GM21529 (cell line): ENCODE results near the gene FGFR4.
"Not testable (repeated sequence)": the region's sequence is repeated elsewhere in the genome, so short reads cannot be mapped to it uniquely, and the experiment has no call there.

Experiments used
- ATAC-seq: cut with Tn5 transposase; IDR thresholded peaks from one replicate; pipeline ENCODE4 v1.9.1; 2021; ENCODE audit not compliant: unreplicated experiment

The FGFR4 gene

GRCh38 chr5:177086654-177087397 is at the start of gene FGFR4:
Gene FGFR4 (plus strand): TSS chr5:177086915. CDS start chr5:177089603, 2,688 bp downstream.
- ATAC-seq, result peak; percentile 60

GRCh38 chr5:177036921-177037320 is 49.8 kb upstream of the FGFR4 start:
- ATAC-seq, result no peak

GRCh38 chr5:177040814-177041420 is 45.8 kb upstream of the FGFR4 start:
- ATAC-seq, result no peak

GRCh38 chr5:177041936-177042335 is 44.8 kb upstream of the FGFR4 start:
- ATAC-seq, result no peak

- ATAC-seq, result no peak
Observed at GRCh38 chr5:177043114-177043513, 43.6 kb upstream of the FGFR4 start.

GRCh38 chr5:177043958-177044357 is 42.8 kb upstream of the FGFR4 start:
- no peak for ATAC-seq

GRCh38 chr5:177044641-177045040 is 42.1 kb upstream of the FGFR4 start:
- ATAC-seq, result no peak

GRCh38 chr5:177045631-177046030 is 41.1 kb upstream of the FGFR4 start:
- ATAC-seq, result no peak

- not testable (repeated sequence) for ATAC-seq
Observed at GRCh38 chr5:177048531-177048930, 38.2 kb upstream of the FGFR4 start.

GRCh38 chr5:177049285-177049684 is 37.4 kb upstream of the FGFR4 start:
- no peak for ATAC-seq

GRCh38 chr5:177064500-177065277 is 22.0 kb upstream of the FGFR4 start:
- no peak for ATAC-seq

GRCh38 chr5:177065491-177065890 is 21.2 kb upstream of the FGFR4 start:
- ATAC-seq, result no peak

GRCh38 chr5:177066224-177066623 is 20.5 kb upstream of the FGFR4 start:
- ATAC-seq, result no peak

- ATAC-seq, result no peak
Observed at GRCh38 chr5:177067503-177067902, 19.2 kb upstream of the FGFR4 start.

GRCh38 chr5:177070536-177071191 is 16.1 kb upstream of the FGFR4 start:
- ATAC-seq, result peak; percentile 58

GRCh38 chr5:177071666-177072385 is 14.9 kb upstream of the FGFR4 start:
- peak; percentile 79 for ATAC-seq

- no peak for ATAC-seq
Observed at GRCh38 chr5:177077335-177077734, 9.4 kb upstream of the FGFR4 start.

GRCh38 chr5:177079606-177080005 is 7.1 kb upstream of the FGFR4 start:
- ATAC-seq, result no peak

GRCh38 chr5:177080265-177080664 is 6.5 kb upstream of the FGFR4 start:
- no peak for ATAC-seq

- ATAC-seq, result no peak
Observed at GRCh38 chr5:177081859-177082258, 4.9 kb upstream of the FGFR4 start.

GRCh38 chr5:177083357-177083756 is 3.4 kb upstream of the FGFR4 start:
- no peak for ATAC-seq
